HG02678 (cell line): ENCODE data around the gene PAX2.

Source experiments
- ATAC-seq: cut with Tn5 transposase; IDR thresholded peaks from one replicate; pipeline ENCODE4 v1.9.1; 2021; ENCODE audit warnings: mild to moderate bottlenecking, moderate library complexity; ENCODE audit not compliant: unreplicated experiment

Gene PAX2

GRCh38 chr10:100723770-100724530 is 21.4 kb upstream of the PAX2 start:
- ATAC-seq: no peak

- ATAC-seq: no peak
Measured at GRCh38 chr10:100724531-100725027, 20.8 kb upstream of the PAX2 start.

- no peak for ATAC-seq
Measured at GRCh38 chr10:100725071-100725471, 20.3 kb upstream of the PAX2 start.

- no peak for ATAC-seq
Measured at GRCh38 chr10:100725869-100726426, 19.4 kb upstream of the PAX2 start.

GRCh38 chr10:100727808-100728207 is 17.6 kb upstream of the PAX2 start:
- no peak for ATAC-seq

- no peak for ATAC-seq
Measured at GRCh38 chr10:100728928-100729861, 16.2 kb upstream of the PAX2 start.

GRCh38 chr10:100729862-100730724 is 15.3 kb upstream of the PAX2 start:
- no peak for ATAC-seq

GRCh38 chr10:100730725-100731406 is 14.5 kb upstream of the PAX2 start:
- ATAC-seq: peak; percentile 75

- peak; percentile 20 for ATAC-seq
Measured at GRCh38 chr10:100731407-100732240, 13.8 kb upstream of the PAX2 start.

- ATAC-seq: no peak
Measured at GRCh38 chr10:100732241-100732596, 13.2 kb upstream of the PAX2 start.

- no peak for ATAC-seq
Measured at GRCh38 chr10:100733329-100733728, 12.1 kb upstream of the PAX2 start.

- no peak for ATAC-seq
Measured at GRCh38 chr10:100734295-100735086, 10.9 kb upstream of the PAX2 start.

GRCh38 chr10:100735087-100735336 is 10.4 kb upstream of the PAX2 start:
- no peak for ATAC-seq

GRCh38 chr10:100735337-100736143 is 9.8 kb upstream of the PAX2 start:
- ATAC-seq: no peak

GRCh38 chr10:100736144-100736808 is 9.1 kb upstream of the PAX2 start:
- ATAC-seq: no peak

GRCh38 chr10:100736809-100737354 is 8.5 kb upstream of the PAX2 start:
- no peak for ATAC-seq
